WTC11 (cell line): ENCODE data around the gene USP7. TPM values are rescaled to one million over a fixed set of nuclear protein-coding genes. Genes with fewer than 3 reads are reported as not detected.

Experiments used
- ATAC-seq: fragments of 200-7000 bp; cut with Tn5 transposase; 2 replicates; pipeline ENCODE4 v1.10.0; 2021; ENCODE audit warnings: mild to moderate bottlenecking, moderate library complexity
- CTCF ChIA-PET: fragments of 300-600 bp; sonication (Branson Sonifier 250); formaldehyde crosslinking; loops from one replicate; lab custom pipeline; 2021; ENCODE audit warnings: antibody characterized with exemption; lab: Charles Lee
- POLR2A ChIA-PET: fragments of 350-600 bp; sonication (Branson Sonifier 250); formaldehyde crosslinking; loops from one replicate; lab custom pipeline; 2021; ENCODE audit warnings: antibody characterized with exemption; lab: Charles Lee
- DNase-seq: peaks from one replicate; pipeline ENCODE4 v3.0.0; 2021; ENCODE audit warnings: low spot score
- H3K27ac Mint-ChIP-seq: 2 replicates; pipeline ENCODE4 v1.8.0; 2021; ENCODE audit warnings: mixed read lengths
- H3K27me3 Mint-ChIP-seq: 2 replicates; pipeline ENCODE4 v1.8.0; 2021; ENCODE audit warnings: low read depth, mild to moderate bottlenecking, moderate library complexity, mixed read lengths
- H3K36me3 Mint-ChIP-seq: 2 replicates; pipeline ENCODE4 v1.8.0; 2021; ENCODE audit warnings: mixed read lengths
- H3K4me1 Mint-ChIP-seq: 2 replicates; pipeline ENCODE4 v1.8.0; 2022; ENCODE audit warnings: mixed read lengths
- H3K4me3 Mint-ChIP-seq: 2 replicates; pipeline ENCODE4 v1.8.0; 2021; ENCODE audit warnings: mild to moderate bottlenecking, moderate library complexity, mixed read lengths
- H3K9me3 Mint-ChIP-seq: 2 replicates; pipeline ENCODE4 v1.8.0; 2021; ENCODE audit warnings: mixed read lengths
- ATF2 ChIP-seq: sonication (generic); formaldehyde crosslinking; IDR thresholded peaks from 2 replicates; pipeline ENCODE4 v1.8.1; 2022; ENCODE audit warnings: low read depth, missing genetic modification reagents, borderline replicate concordance
- ATF3 ChIP-seq: sonication (generic); formaldehyde crosslinking; conservative IDR thresholded peaks from 2 replicates; pipeline ENCODE4 v1.8.1; 2022; ENCODE audit warnings: mild to moderate bottlenecking, missing genetic modification reagents
- CREB1 ChIP-seq: sonication (generic); formaldehyde crosslinking; IDR thresholded peaks from 2 replicates; pipeline ENCODE4 v1.8.0; 2023; ENCODE audit warnings: mild to moderate bottlenecking, missing genetic modification reagents
- CTCF ChIP-seq: fragments of 200-600 bp; IDR thresholded peaks from 2 replicates; pipeline ENCODE4 v1.8.0; 2022; ENCODE audit warnings: antibody characterized with exemption
- FOXP1 ChIP-seq: sonication (generic); formaldehyde crosslinking; IDR thresholded peaks from 2 replicates; pipeline ENCODE4 v1.8.0; 2022; ENCODE audit warnings: missing genetic modification reagents, mild to moderate bottlenecking, moderate library complexity, borderline replicate concordance
- GTF2I ChIP-seq: fragments of 250-450 bp; sonication (Bioruptor Pico); conservative IDR thresholded peaks from 2 replicates; pipeline ENCODE4 v1.4.0; 2021; ENCODE audit warnings: mild to moderate bottlenecking
- HMGA2 ChIP-seq: fragments of 250-450 bp; sonication (Bioruptor Pico); IDR thresholded peaks from 2 replicates; pipeline ENCODE4 v1.4.0; 2021; ENCODE audit warnings: mild to moderate bottlenecking, moderate library complexity
- JAZF1 ChIP-seq: fragments of 250-450 bp; sonication (Bioruptor Pico); IDR thresholded peaks from 2 replicates; pipeline ENCODE4 v1.9.0; 2021; ENCODE audit warnings: moderate library complexity, mild to moderate bottlenecking, inconsistent platforms
- MLX ChIP-seq: sonication (generic); formaldehyde crosslinking; IDR thresholded peaks from 2 replicates; pipeline ENCODE4 v1.8.1; 2023; ENCODE audit warnings: mild to moderate bottlenecking, missing genetic modification reagents, moderate library complexity
- MYBL2 ChIP-seq: sonication (generic); formaldehyde crosslinking; IDR thresholded peaks from 2 replicates; pipeline ENCODE4 v1.8.1; 2023; ENCODE audit warnings: mild to moderate bottlenecking, moderate library complexity, missing genetic modification reagents
- NR3C1 ChIP-seq: sonication (generic); formaldehyde crosslinking; conservative IDR thresholded peaks from 2 replicates; pipeline ENCODE4 v1.8.1; 2023; ENCODE audit warnings: low read depth, mild to moderate bottlenecking, missing genetic modification reagents
- RORB ChIP-seq: fragments of 250-450 bp; sonication (Bioruptor Pico); IDR thresholded peaks from 2 replicates; pipeline ENCODE4 v1.9.0; 2021; ENCODE audit warnings: mild to moderate bottlenecking
- STAT6 ChIP-seq: sonication (generic); formaldehyde crosslinking; conservative IDR thresholded peaks from 2 replicates; pipeline ENCODE4 v1.8.1; 2023; ENCODE audit warnings: mild to moderate bottlenecking, low read depth, missing genetic modification reagents, moderate library complexity
- TCF7 ChIP-seq: sonication (generic); formaldehyde crosslinking; IDR thresholded peaks from 2 replicates; pipeline ENCODE4 v1.8.0; 2022; ENCODE audit warnings: mild to moderate bottlenecking, low read depth, missing genetic modification reagents, moderate library complexity
- TP53 ChIP-seq: sonication (generic); formaldehyde crosslinking; IDR thresholded peaks from 2 replicates; pipeline ENCODE4 v1.8.1; 2023; ENCODE audit warnings: mild to moderate bottlenecking, missing genetic modification reagents
- ZNF281 ChIP-seq: sonication (generic); formaldehyde crosslinking; IDR thresholded peaks from 2 replicates; pipeline ENCODE4 v1.8.0; 2023; ENCODE audit warnings: mild to moderate bottlenecking, missing genetic modification reagents
- ZNF532 ChIP-seq: fragments of 250-450 bp; sonication (Bioruptor Pico); IDR thresholded peaks from 2 replicates; pipeline ENCODE4 v1.9.0; 2021; ENCODE audit warnings: mild to moderate bottlenecking, borderline replicate concordance
- total RNA-seq: library from RNA; stranded (reverse); gene quantifications from 3 replicates; pipeline ENCODE4 v1.2.3, GENCODE V29; 2021

Gene USP7
- total RNA-seq, 1 experiment from 2014 or later = 211 TPM

GRCh38 chr16:8912793-8913192 lies 50.9 kb downstream of the USP7 start (continued):
- TF ChIP-seq ATF2 (CRISPR knock-in tag) = no peak
- TF ChIP-seq NR3C1 (CRISPR knock-in tag) = no peak
- no peak for TF ChIP-seq HMGA2 (CRISPR knock-in tag)
- TF ChIP-seq ATF3 = no peak

GRCh38 chr16:8910811-8911210 lies 52.9 kb downstream of the USP7 start:
- Mint-ChIP-seq H3K4me3 (no peak overlapping the region), H3K9me3 (no peaks in the 10 kb centered on the region), H3K36me3 (peaks cover 81% of the 10 kb centered on the region), H3K4me1 (peaks cover 26% of the 10 kb centered on the region), H3K27me3 (no peaks in the 10 kb centered on the region), H3K27ac (peak overlapping the region; percentile 85)
- ChIA-PET POLR2A (no interaction called here), CTCF (interaction anchor here (0.8 to 5.7 kb wide), 4 partner anchors 25 to 102 kb away, joined by 3 to 32 read pairs (median 16); no protein-coding TSS in a partner anchor)
- DNase-seq (no peak), ATAC-seq (no peak)
- TF ChIP-seq RORB (CRISPR knock-in tag) = no peak
- TF ChIP-seq STAT6 (CRISPR knock-in tag) = no peak
- no peak for TF ChIP-seq JAZF1 (CRISPR knock-in tag)
- no peak for TF ChIP-seq FOXP1 (CRISPR knock-in tag)
- TF ChIP-seq TCF7 = no peak
- no peak for TF ChIP-seq ZNF281 (CRISPR knock-in tag)
- TF ChIP-seq TP53 (CRISPR knock-in tag) = no peak
- no peak for TF ChIP-seq GTF2I (CRISPR knock-in tag)
- TF ChIP-seq MLX (CRISPR knock-in tag) = no peak
- TF ChIP-seq CREB1 (CRISPR knock-in tag) = no peak

- Mint-ChIP-seq H3K36me3 (peaks cover 80% of the 10 kb centered on the region), H3K4me3 (no peak overlapping the region), H3K27me3 (no peaks in the 10 kb centered on the region), H3K9me3 (no peaks in the 10 kb centered on the region), H3K4me1 (peaks cover 26% of the 10 kb centered on the region), H3K27ac (peak overlapping the region; percentile 59; the same call in 1 of the 2 replicates)
- ATAC-seq (no peak), DNase-seq (no peak)
- CTCF ChIA-PET = interaction anchor here (1.0 to 5.7 kb wide), 4 partner anchors 27 to 124 kb away, joined by 3 to 32 read pairs (median 6); no protein-coding TSS in a partner anchor
- POLR2A ChIA-PET = no interaction called here
- TF ChIP-seq ZNF532 (CRISPR knock-in tag) (no peak), CTCF (no peak), MYBL2 (CRISPR knock-in tag) (no peak)
These were observed 54.8 kb downstream of the USP7 start for GRCh38 chr16:8908810-8909468.
